WTC11 (cell line): ENCODE data around the gene USH2A.

Source experiments
- CREB1 ChIP-seq: sonication (generic); formaldehyde crosslinking; IDR thresholded peaks from 2 replicates; pipeline ENCODE4 v1.8.0; 2023; ENCODE audit warnings: mild to moderate bottlenecking, missing genetic modification reagents
- CREM ChIP-seq: sonication (generic); formaldehyde crosslinking; IDR thresholded peaks from 2 replicates; pipeline ENCODE4 v1.8.1; 2022; ENCODE audit warnings: mild to moderate bottlenecking, missing genetic modification reagents, moderate library complexity
- NR3C1 ChIP-seq: sonication (generic); formaldehyde crosslinking; conservative IDR thresholded peaks from 2 replicates; pipeline ENCODE4 v1.8.1; 2023; ENCODE audit warnings: low read depth, mild to moderate bottlenecking, missing genetic modification reagents
- TCF7 ChIP-seq: sonication (generic); formaldehyde crosslinking; IDR thresholded peaks from 2 replicates; pipeline ENCODE4 v1.8.0; 2022; ENCODE audit warnings: mild to moderate bottlenecking, low read depth, missing genetic modification reagents, moderate library complexity
- TF ChIP-seq, protein P1 (sequence below): sonication (generic); formaldehyde crosslinking; IDR thresholded peaks from 2 replicates; pipeline ENCODE4 v1.8.0; 2022; ENCODE audit warnings: mild to moderate bottlenecking, missing genetic modification reagents
- TF ChIP-seq, protein P2 (sequence below): fragments of 200-600 bp; IDR thresholded peaks from 2 replicates; pipeline ENCODE4 v1.8.0; 2022; ENCODE audit warnings: antibody characterized with exemption
- TF ChIP-seq, protein P3 (sequence below): sonication (generic); formaldehyde crosslinking; IDR thresholded peaks from 2 replicates; pipeline ENCODE4 v1.8.1; 2023; ENCODE audit warnings: mild to moderate bottlenecking, missing genetic modification reagents, moderate library complexity
- TF ChIP-seq, protein P4 (sequence below): sonication (generic); formaldehyde crosslinking; IDR thresholded peaks from 2 replicates; pipeline ENCODE4 v1.8.1; 2022; ENCODE audit warnings: missing genetic modification reagents, borderline replicate concordance

DNA sequence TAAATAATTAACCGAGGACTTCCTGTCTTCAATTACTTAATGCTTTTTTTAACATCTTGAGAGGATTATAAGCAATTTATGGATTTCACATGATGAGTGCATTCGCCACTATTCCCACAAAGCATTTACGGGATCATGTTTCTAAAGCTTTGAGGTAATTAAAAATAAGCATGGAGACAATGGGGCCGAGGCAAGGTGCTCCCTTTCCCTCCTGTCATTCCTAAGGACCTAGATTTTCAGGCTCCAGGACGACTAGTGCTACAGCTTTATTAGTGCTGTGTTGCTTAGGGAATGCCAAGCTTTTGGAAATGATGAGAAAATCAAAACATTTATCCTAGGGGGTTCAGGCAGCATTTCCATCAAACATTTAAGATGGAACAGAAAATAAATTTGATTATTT lies 646.9 kb downstream of the USH2A start:
- TF ChIP-seq, protein P1, sequence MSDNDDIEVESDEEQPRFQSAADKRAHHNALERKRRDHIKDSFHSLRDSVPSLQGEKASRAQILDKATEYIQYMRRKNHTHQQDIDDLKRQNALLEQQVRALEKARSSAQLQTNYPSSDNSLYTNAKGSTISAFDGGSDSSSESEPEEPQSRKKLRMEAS: no peak
- TF ChIP-seq, protein P2, sequence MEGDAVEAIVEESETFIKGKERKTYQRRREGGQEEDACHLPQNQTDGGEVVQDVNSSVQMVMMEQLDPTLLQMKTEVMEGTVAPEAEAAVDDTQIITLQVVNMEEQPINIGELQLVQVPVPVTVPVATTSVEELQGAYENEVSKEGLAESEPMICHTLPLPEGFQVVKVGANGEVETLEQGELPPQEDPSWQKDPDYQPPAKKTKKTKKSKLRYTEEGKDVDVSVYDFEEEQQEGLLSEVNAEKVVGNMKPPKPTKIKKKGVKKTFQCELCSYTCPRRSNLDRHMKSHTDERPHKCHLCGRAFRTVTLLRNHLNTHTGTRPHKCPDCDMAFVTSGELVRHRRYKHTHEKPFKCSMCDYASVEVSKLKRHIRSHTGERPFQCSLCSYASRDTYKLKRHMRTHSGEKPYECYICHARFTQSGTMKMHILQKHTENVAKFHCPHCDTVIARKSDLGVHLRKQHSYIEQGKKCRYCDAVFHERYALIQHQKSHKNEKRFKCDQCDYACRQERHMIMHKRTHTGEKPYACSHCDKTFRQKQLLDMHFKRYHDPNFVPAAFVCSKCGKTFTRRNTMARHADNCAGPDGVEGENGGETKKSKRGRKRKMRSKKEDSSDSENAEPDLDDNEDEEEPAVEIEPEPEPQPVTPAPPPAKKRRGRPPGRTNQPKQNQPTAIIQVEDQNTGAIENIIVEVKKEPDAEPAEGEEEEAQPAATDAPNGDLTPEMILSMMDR: no peak
- TF ChIP-seq CREB1 (CRISPR knock-in tag): no peak
- TF ChIP-seq, protein P3, sequence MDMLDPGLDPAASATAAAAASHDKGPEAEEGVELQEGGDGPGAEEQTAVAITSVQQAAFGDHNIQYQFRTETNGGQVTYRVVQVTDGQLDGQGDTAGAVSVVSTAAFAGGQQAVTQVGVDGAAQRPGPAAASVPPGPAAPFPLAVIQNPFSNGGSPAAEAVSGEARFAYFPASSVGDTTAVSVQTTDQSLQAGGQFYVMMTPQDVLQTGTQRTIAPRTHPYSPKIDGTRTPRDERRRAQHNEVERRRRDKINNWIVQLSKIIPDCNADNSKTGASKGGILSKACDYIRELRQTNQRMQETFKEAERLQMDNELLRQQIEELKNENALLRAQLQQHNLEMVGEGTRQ: no peak
- no peak for TF ChIP-seq CREM
- TF ChIP-seq, protein P4, sequence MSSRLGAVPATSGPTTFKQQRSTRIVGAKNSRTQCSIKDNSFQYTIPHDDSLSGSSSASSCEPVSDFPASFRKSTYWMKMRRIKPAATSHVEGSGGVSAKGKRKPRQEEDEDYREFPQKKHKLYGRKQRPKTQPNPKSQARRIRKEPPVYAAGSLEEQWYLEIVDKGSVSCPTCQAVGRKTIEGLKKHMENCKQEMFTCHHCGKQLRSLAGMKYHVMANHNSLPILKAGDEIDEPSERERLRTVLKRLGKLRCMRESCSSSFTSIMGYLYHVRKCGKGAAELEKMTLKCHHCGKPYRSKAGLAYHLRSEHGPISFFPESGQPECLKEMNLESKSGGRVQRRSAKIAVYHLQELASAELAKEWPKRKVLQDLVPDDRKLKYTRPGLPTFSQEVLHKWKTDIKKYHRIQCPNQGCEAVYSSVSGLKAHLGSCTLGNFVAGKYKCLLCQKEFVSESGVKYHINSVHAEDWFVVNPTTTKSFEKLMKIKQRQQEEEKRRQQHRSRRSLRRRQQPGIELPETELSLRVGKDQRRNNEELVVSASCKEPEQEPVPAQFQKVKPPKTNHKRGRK (CRISPR knock-in tag): no peak
- no peak for TF ChIP-seq NR3C1 (CRISPR knock-in tag)
- no peak for TF ChIP-seq TCF7 (CRISPR knock-in tag)
